Hepatocyte (in vitro differentiated cells): Measurements from ENCODE around the gene ETV6. TPM values are rescaled to one million over a fixed set of nuclear protein-coding genes. Genes with fewer than 3 reads are reported as not detected.

Experiments used
- DNase-seq: peaks from one replicate; pipeline ENCODE4 v3.0.0-alpha.2; 2016; ENCODE audit warnings: low spot score
- H2AFZ ChIP-seq: fragments of 200-600 bp; sonication (generic); 2 replicates; pipeline ENCODE4 v1.6.0; 2016; ENCODE audit warnings: antibody characterized with exemption, mild to moderate bottlenecking
- H3K27ac ChIP-seq: fragments of 200-600 bp; sonication (generic); 2 replicates; pipeline ENCODE4 v1.5.1; 2016; ENCODE audit warnings: mild to moderate bottlenecking
- H3K27me3 ChIP-seq: fragments of 200-600 bp; sonication (generic); 2 replicates; pipeline ENCODE4 v1.6.1; 2016
- H3K36me3 ChIP-seq: fragments of 200-600 bp; sonication (generic); replicated peaks from 2 replicates; pipeline ENCODE4 v1.5.1; 2016; ENCODE audit warnings: low read depth; ENCODE audit not compliant: insufficient read depth
- H3K4me1 ChIP-seq: fragments of 200-600 bp; sonication (generic); 2 replicates; pipeline ENCODE4 v1.5.1; 2016; ENCODE audit warnings: mild to moderate bottlenecking, moderate library complexity; ENCODE audit not compliant: insufficient read depth
- H3K4me2 ChIP-seq: fragments of 200-600 bp; sonication (generic); 2 replicates; pipeline ENCODE4 v1.6.0; 2016
- H3K4me3 ChIP-seq: fragments of 200-600 bp; sonication (generic); 2 replicates; pipeline ENCODE4 v1.5.1; 2016; ENCODE audit warnings: mild to moderate bottlenecking
- H3K79me2 ChIP-seq: fragments of 200-600 bp; sonication (generic); 2 replicates; pipeline ENCODE4 v1.6.0; 2017; ENCODE audit warnings: mild to moderate bottlenecking
- H3K9me2 ChIP-seq: fragments of 200-600 bp; sonication (generic); replicated peaks from 2 replicates; pipeline ENCODE4 v1.6.0; 2017; ENCODE audit warnings: mild to moderate bottlenecking; ENCODE audit not compliant: insufficient read depth
- H3K9me3 ChIP-seq: fragments of 200-600 bp; sonication (generic); 2 replicates; pipeline ENCODE4 v1.5.1; 2016; ENCODE audit warnings: low read depth, mild to moderate bottlenecking
- H4K20me1 ChIP-seq: fragments of 200-600 bp; sonication (generic); 2 replicates; pipeline ENCODE4 v1.6.0; 2016; ENCODE audit warnings: mild to moderate bottlenecking; ENCODE audit not compliant: insufficient read depth, poor library complexity, severe bottlenecking
- EZH2 ChIP-seq: fragments of 200-600 bp; sonication (generic); IDR thresholded peaks from 2 replicates; pipeline ENCODE4 v1.6.1; 2016; ENCODE audit warnings: antibody characterized with exemption, mild to moderate bottlenecking, borderline replicate concordance
- EZH2phosphoT487 ChIP-seq: fragments of 200-600 bp; sonication (generic); IDR thresholded peaks from one replicate; pipeline ENCODE4 v1.6.1; 2018; ENCODE audit warnings: antibody characterized with exemption, mild to moderate bottlenecking, low read depth, moderate library complexity; ENCODE audit not compliant: unreplicated experiment, severe bottlenecking
- WGBS: methylation state at CpG from one replicate; pipeline ENCODE4 v1.1.6; 2016; ENCODE audit warnings: low lambda C conversion rate; ENCODE audit errors: missing lambda C conversion rate; 5-methylcytosine and 5-hydroxymethylcytosine counted together
- polyA plus RNA-seq: library from polyadenylated mRNA; unstranded; fragments of >200 nt; fragmentation: Nextera tagmentation; extraction: Ambion mirVana; gene quantifications from 2 replicates; pipeline ENCODE4 v1.2.1, GENCODE V29; 2016
- total RNA-seq: library from RNA; depleted of rRNA; stranded (reverse); fragments of >200 nt; gene quantifications from 2 replicates; pipeline ENCODE4 v1.2.3, GENCODE V29; 2014
- TF ChIP-seq, protein P1 (sequence below): fragments of 200-600 bp; sonication (generic); IDR thresholded peaks from 2 replicates; pipeline ENCODE4 v1.5.1; 2016; ENCODE audit warnings: antibody characterized with exemption, mild to moderate bottlenecking; ENCODE audit not compliant: poor library complexity

ETV6 gene
- total and polyA plus RNA-seq, 2 experiments from 2014 or later: 8.0 to 9.7 TPM

DNA sequence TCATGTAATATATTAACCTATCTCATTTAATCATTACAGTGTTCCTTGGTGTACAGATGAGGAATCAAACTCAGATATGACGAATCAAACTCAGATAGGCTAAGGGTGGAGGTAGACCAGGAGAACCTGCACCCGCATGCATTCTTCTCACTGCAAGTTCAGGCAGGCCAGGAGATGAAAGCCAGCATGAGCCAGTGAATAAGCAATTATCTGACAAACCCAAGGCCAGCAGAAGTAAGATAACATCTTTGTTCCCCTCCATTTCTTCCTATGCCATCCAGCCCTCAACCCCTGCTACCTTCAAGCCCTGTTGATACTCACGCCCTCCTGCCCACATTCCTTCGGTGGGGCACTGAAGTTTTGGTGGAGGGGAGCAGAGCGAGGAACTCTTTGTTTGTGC is 152.2 kb downstream of the ETV6 start:
- H3K4me1 ChIP-seq: no peaks in the 10 kb centered on the region
- peaks cover 15% of the 10 kb centered on the region for H3K79me2 ChIP-seq
- WGBS: 83% methylated on average over 5 of the region's 5 CpGs
- no peak for DNase-seq
- H2AFZ ChIP-seq: no peak overlapping the region
- H3K9me2 ChIP-seq: no peaks in the 10 kb centered on the region
- no peak overlapping the region for H3K4me3 ChIP-seq
- no peaks in the 10 kb centered on the region for H3K27me3 ChIP-seq
- no peak overlapping the region for H3K27ac ChIP-seq
- TF ChIP-seq EZH2phosphoT487 (no peak), EZH2 (no peak)
- TF ChIP-seq, protein P1, sequence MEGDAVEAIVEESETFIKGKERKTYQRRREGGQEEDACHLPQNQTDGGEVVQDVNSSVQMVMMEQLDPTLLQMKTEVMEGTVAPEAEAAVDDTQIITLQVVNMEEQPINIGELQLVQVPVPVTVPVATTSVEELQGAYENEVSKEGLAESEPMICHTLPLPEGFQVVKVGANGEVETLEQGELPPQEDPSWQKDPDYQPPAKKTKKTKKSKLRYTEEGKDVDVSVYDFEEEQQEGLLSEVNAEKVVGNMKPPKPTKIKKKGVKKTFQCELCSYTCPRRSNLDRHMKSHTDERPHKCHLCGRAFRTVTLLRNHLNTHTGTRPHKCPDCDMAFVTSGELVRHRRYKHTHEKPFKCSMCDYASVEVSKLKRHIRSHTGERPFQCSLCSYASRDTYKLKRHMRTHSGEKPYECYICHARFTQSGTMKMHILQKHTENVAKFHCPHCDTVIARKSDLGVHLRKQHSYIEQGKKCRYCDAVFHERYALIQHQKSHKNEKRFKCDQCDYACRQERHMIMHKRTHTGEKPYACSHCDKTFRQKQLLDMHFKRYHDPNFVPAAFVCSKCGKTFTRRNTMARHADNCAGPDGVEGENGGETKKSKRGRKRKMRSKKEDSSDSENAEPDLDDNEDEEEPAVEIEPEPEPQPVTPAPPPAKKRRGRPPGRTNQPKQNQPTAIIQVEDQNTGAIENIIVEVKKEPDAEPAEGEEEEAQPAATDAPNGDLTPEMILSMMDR: no peak
- no peaks in the 10 kb centered on the region for H3K9me3 ChIP-seq
- H3K4me2 ChIP-seq: no peak overlapping the region
- no peaks in the 10 kb centered on the region for H3K36me3 ChIP-seq
- no peaks in the 10 kb centered on the region for H4K20me1 ChIP-seq

DNA sequence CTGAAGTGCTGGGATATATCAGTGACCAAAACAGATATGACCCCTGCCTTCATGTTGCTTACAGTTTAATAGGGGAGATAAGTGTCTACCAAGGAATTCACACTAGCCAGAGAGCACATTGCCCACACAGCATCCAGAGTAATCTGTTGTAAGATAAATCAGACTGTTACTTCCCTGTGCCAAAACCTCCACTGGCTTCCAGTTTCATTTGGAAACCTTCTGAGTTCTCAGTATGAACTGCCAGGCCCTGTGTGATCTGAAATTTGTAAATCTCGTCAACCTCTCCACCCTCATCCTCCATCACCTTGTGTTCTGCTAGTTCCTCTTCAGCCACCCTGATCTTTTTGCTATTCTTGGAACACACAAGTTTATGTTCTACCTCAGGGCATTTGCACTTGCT is 154.7 kb downstream of the ETV6 start:
- DNase-seq: no peak
- WGBS: 100% methylated on average over 1 of the region's 1 CpG
- TF ChIP-seq, protein P1: no peak
- no peak for TF ChIP-seq EZH2phosphoT487
- TF ChIP-seq EZH2: no peak

DNA sequence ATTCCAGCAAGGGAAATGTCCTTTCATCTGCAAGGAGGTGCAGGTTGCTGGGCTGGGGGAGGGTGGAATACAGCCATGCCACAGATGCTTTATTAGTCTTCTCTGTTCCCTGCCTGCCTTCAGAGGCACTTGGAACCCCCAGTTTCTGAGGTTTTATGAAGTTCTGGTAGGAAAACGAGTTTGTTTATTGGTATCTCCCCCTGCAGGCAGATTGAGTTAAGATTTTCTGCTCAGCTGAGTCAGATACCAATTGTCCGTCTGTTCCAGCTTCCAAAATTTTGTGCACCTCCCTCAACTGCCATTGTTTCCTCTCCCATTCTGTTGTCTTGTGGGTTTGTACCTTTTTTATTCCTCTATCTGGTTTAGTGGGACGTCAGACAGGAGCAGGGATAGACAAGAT is 155.6 kb downstream of the ETV6 start:
- Histone ChIP-seq H4K20me1 (no peaks in the 10 kb centered on the region), H3K36me3 (no peaks in the 10 kb centered on the region), H3K27ac (peak overlapping the region; percentile 47), H3K27me3 (no peaks in the 10 kb centered on the region), H2AFZ (no peak overlapping the region), H3K9me3 (no peaks in the 10 kb centered on the region), H3K4me2 (no peak overlapping the region), H3K79me2 (peaks cover 19% of the 10 kb centered on the region), H3K4me1 (no peaks in the 10 kb centered on the region), H3K4me3 (no peak overlapping the region), H3K9me2 (no peaks in the 10 kb centered on the region)
- no peak for TF ChIP-seq EZH2
- TF ChIP-seq, protein P1: no peak
- no peak for TF ChIP-seq EZH2phosphoT487
- WGBS: 65% methylated on average over 3 of the region's 3 CpGs
- DNase-seq: no peak

More for the DNA sequence above, 154.7 kb downstream of the ETV6 start:
- H3K4me1 ChIP-seq: no peaks in the 10 kb centered on the region
- no peak overlapping the region for H2AFZ ChIP-seq
- H3K9me3 ChIP-seq: no peaks in the 10 kb centered on the region
- H3K27me3 ChIP-seq: no peaks in the 10 kb centered on the region
- H4K20me1 ChIP-seq: no peaks in the 10 kb centered on the region
- no peak overlapping the region for H3K4me2 ChIP-seq
- H3K9me2 ChIP-seq: no peaks in the 10 kb centered on the region
- H3K27ac ChIP-seq: no peak overlapping the region
- H3K36me3 ChIP-seq: no peaks in the 10 kb centered on the region
- no peak overlapping the region for H3K4me3 ChIP-seq
- H3K79me2 ChIP-seq: peaks cover 19% of the 10 kb centered on the region

GRCh38 chr12:11805680-11806079 is 156.2 kb downstream of the ETV6 start:
- no peak overlapping the region for H2AFZ ChIP-seq
- 37% methylated on average over 3 of the region's 3 CpGs for WGBS
- H3K9me2 ChIP-seq: no peaks in the 10 kb centered on the region
- H3K79me2 ChIP-seq: peaks cover 20% of the 10 kb centered on the region
- peak; percentile 28 for DNase-seq
- H3K36me3 ChIP-seq: no peaks in the 10 kb centered on the region
- H3K27me3 ChIP-seq: no peaks in the 10 kb centered on the region
- TF ChIP-seq, protein P1: no peak
- TF ChIP-seq EZH2phosphoT487: no peak
- TF ChIP-seq EZH2: no peak
- no peaks in the 10 kb centered on the region for H4K20me1 ChIP-seq
- peak overlapping the region; percentile 47 for H3K27ac ChIP-seq
- H3K4me3 ChIP-seq: no peak overlapping the region
- H3K9me3 ChIP-seq: no peaks in the 10 kb centered on the region
- H3K4me1 ChIP-seq: no peaks in the 10 kb centered on the region
- no peak overlapping the region for H3K4me2 ChIP-seq
